ENCODE results near the gene COL21A1.
"Not testable (repeated sequence)": the region's sequence is repeated elsewhere in the genome, so short reads cannot be mapped to it uniquely, and the experiment has no call there.

COL21A1 gene

GRCh38 chr6:56043761-56044160 is 203.6 kb downstream of the COL21A1 start:
- DNase-seq: no peak

DNA sequence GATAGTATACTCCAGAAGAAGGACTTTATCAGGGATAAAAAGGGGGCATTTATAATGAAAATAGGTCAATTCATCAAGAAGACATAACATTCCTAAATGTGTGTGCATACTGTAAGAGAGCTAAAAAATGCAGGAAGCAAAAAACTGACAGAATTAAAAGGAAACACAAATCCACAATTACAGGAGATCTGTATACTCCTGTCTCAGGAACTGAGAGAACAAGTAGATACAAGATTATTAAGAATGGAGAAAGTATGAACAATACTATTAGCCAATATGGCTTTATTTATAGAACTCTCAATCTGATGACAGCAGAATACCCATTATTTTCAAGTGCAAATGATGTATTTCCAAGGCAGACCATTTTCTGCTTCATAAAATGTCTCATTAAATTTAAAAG is 204.3 kb downstream of the COL21A1 start:
- no peak for DNase-seq

DNA sequence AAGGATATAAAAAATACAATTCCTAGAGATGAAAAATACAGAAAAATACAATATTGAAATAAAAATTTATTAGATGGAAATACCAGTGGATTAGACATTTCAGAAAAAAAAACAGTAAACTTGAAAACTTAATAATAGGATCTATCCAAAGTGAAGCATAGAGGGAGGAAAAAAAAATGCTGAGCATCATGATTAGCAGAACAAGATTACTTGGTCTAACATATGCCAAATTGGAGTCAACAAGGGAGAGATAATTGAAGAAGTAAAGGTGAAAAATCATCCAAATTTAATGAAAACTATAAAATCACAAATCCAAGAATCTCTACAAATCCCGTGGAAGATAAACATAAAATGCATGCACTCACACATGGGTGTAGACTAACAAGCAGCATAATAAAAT is 205.8 kb downstream of the COL21A1 start:
- DNase-seq: no peak

- DNase-seq: no peak
Observed at GRCh38 chr6:56040889-56041301, 206.5 kb downstream of the COL21A1 start.

DNA sequence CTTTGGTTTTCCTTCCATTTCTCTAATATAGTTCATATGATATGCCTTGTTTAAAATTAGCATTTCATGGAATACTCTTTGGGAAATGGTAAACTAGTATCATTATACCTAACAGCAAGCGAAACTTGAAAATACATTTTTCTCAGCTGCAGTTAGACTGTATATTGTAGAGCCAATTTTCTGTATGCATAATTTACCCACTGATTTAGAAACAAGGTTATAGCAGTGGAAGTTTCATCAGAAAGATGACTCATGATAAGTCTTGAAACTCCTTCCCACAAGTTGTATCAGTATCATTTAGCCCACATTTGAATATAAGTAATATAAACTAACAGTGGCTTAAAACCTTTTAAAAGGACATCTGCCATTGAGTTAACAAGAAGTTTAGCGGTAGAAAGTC is 207.2 kb downstream of the COL21A1 start:
- DNase-seq: no peak

DNA sequence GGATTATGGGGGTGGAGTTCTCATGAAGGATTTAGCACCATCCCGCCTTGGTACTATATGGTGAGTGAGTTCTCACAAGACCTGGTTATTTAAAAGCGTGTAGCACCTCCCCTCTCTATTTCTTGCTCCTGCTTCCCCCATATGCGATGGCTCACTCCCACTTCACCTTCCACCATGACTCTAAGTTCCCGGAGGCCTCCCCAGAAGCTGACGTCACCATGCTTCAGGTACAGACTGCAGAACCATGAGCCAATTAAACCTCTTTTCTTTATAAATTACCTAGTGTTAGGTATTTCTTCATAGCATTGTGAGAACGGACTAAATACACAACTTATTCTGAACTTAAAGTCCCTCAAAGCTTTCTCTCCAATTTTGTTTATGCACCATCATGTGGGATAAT is 208.6 kb downstream of the COL21A1 start:
- no peak for DNase-seq

GRCh38 chr6:56037601-56038000 is 209.8 kb downstream of the COL21A1 start:
- DNase-seq: no peak

DNA sequence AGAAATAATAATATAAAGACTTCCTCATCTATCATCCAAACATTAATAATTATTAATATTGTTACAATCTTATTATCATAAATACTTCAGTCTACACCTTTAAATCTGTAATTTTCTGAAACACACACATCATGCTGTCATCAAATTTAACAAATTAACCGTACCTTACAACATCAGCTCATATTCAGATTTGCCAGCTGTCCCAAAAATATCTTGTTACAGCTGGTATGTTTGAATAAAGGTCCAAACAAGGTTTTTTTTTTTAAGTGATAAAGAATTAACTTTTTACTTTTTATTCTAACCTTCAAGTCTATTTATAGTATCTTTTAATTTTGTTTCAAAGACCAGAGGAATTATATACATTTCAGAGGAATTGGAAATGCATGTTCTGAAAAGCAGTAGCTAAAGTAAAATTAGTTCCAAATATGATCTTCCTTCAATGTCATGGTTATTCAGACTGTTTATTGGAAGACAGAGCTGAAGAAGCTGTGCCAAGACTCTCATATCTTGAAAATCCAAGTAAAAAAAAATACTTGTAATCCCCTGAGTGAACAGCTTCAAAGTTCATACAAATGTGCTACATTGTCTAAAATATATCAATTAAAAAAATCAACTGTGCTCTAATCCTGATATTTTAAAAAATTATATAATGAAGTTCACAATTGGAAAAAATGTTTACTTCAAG is 210.3 kb downstream of the COL21A1 start:
- no peak for DNase-seq

DNA sequence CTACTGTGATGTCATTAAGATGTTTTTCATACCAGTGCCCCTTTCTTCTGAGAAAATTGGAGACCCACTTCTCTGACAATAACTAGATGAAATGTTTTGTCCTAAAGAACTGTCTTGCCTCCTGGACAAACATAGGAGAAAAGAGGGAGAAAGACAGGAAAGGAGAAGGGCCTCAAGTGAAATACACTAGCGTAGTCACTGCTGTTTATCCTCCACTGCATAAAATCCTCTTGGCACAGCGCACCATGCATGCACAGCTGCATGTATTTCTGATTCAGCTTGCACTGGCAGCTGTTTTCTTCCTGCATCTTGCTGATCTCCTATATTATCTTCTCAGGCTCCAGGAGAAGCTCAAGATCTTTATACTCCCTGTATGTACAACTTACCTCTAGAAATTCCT is 214.0 kb downstream of the COL21A1 start:
- no peak for DNase-seq

DNA sequence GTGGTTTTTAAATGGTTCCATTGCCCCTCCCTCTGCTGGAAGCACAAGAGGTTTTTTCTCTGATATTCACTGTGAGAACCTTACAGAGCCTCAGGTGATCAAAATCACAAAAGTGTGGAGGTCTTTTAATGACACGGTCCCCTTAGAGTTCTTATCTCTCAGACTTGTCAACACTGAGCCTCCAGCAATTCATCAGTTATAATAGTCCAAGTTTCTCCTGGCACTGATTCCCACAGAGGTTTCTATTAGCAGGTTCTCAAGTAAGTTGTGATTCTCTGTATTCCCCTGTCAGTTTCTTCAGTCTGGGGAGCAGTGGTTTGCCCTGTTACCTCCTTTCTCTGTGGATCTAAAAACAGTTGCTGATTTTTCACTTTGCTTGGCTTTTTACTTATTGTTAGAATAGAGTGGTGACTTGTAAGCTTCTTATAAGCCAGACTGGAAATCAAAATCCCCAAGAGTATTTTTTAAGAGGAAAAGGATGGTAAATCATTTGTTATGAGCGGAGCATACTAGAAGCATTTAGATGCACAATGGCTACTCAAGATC is 214.6 kb downstream of the COL21A1 start:
- DNase-seq: no peak

DNA sequence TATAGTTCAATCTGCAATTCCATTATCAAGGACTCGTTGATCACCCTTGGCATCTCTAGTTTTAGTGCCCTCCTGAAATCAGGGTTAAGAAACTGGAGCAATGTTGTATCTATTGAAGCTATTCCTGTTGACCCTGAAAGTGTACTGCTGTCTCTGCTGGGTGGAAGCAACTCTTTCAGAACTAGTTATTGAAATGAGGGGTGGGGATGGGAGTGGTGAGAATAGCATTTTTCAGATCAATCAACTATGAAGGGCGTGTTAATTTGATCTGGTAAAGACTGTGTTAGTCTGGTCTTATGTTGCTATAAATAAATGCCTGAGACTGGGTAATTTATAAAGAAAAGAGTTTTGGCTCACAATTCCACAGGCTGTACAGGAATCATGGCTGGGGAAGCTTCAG is 219.5 kb downstream of the COL21A1 start:
- no peak for DNase-seq

- DNase-seq: no peak
Observed at GRCh38 chr6:56026455-56027180, 220.8 kb downstream of the COL21A1 start.

GRCh38 chr6:56025795-56026194 is 221.6 kb downstream of the COL21A1 start:
- no peak for DNase-seq

GRCh38 chr6:56024931-56025330 is 222.4 kb downstream of the COL21A1 start:
- no peak for DNase-seq

GRCh38 chr6:56023829-56024228 is 223.6 kb downstream of the COL21A1 start:
- DNase-seq: no peak

DNA sequence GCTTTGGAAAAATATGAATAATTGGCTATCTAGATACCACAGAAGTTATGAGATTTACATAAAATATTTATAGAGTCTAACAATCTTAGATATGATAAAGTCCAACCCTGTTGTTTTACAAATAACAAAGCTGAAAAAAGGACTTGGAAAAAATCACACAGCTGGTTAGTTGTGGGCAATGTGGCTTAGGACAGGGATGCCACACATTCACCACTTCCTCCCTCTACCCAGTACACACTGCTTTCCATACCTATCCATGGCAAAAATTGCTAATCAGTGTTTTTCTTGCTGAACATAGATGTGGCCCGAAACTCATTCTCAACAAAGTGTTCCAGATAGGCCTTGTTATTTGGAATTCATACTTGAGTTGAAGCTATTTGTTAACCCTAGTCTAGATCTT is 224.7 kb downstream of the COL21A1 start:
- DNase-seq: no peak

- DNase-seq: no peak
Observed at GRCh38 chr6:56021943-56022342, 225.4 kb downstream of the COL21A1 start.

- DNase-seq: no peak
Observed at GRCh38 chr6:56019973-56020372, 227.4 kb downstream of the COL21A1 start.

GRCh38 chr6:56017198-56017597 is 230.2 kb downstream of the COL21A1 start:
- DNase-seq: no peak

DNA sequence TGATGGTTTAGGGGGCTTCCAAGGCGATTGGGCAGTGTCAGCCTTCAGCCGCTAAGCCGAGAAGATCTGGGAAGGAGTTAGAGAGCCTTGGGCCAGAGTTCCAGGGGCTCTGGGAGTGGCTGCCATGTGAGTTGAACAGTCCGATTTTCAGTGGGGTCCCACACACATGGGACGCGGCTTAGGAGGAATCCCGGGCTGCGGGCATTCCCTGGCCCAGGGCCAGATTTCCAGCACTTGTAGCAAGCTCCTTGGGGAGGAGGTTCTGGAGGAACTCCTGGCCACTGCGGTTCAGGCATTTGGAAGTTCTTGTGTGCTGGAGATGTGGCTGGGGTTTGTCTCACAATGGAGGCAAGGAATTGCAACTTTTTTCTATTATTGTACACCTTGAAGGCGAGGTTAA is 233.3 kb downstream of the COL21A1 start:
- not testable (repeated sequence) for DNase-seq

DNA sequence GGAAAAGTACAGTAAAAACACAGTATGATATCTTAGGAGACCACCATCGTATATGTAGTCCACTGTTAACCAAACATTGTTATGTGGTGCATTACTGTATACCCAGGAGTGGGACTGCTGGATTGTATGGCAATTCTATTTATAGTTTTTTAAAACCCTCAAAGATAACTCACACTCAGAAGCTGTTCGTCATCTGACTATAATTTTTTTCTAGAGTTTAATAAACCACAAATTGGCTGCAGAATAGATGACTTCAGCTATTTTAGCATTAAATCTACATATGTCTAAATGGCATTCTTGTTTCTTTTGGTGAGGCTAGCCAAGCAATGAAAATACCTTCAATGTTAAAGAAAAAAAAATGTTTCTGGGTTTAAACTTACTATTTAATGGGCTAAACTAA is 237.7 kb downstream of the COL21A1 start:
- no peak for DNase-seq

Data from NK-92 treated with Interleukin-12 subunit alpha and Interleukin-12 subunit beta, amount 100 ng/mL, for 24 hours (cell line).